Activated T-cell treated with anti-CD3 and anti-CD28 coated beads, Interleukin-2, amount 50 U/mL, for 48 hours (primary cell): Measurements from ENCODE around the gene TESK1.
"Not testable (repeated sequence)": the region's sequence is repeated elsewhere in the genome, so short reads cannot be mapped to it uniquely, and the experiment has no call there.

Experiments
- DNase-seq, 2 experiments: peaks; one replicate each; pipeline ENCODE4 v3.0.0-alpha.2; 2020

The TESK1 gene

GRCh38 chr9:35604578-35605350 is at the start of gene TESK1:
Gene TESK1 (plus strand): TSS chr9:35605262. CDS start chr9:35605620, 358 bp downstream.
- peak; percentile 91 for DNase-seq

GRCh38 chr9:35555881-35556280 is 49.2 kb upstream of the TESK1 start:
- no peak for DNase-seq

DNA sequence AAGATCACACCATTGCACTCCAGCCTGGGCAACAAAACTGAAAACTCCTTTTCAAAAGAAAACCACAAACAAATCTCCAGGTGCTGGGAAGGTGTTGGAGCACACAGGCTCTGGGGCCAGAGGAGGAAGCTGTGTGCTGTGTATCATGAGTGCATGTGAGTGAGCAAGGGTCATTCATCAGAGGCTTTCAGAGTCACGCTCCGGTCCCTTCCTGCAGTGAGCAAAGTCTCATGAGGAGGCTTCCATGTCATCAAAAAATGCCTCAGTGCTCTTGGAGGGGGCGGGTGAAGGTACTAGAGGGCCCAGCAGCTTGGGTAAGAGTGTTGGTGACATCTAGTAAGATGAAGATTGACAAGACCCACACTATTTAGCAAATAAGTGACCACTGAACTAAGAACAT is 48.3 kb upstream of the TESK1 start:
- no peak for DNase-seq

- DNase-seq, result no peak
Measured at GRCh38 chr9:35557320-35557719, 47.7 kb upstream of the TESK1 start.

- DNase-seq, result no peak
Measured at GRCh38 chr9:35558185-35558584, 46.9 kb upstream of the TESK1 start.

DNA sequence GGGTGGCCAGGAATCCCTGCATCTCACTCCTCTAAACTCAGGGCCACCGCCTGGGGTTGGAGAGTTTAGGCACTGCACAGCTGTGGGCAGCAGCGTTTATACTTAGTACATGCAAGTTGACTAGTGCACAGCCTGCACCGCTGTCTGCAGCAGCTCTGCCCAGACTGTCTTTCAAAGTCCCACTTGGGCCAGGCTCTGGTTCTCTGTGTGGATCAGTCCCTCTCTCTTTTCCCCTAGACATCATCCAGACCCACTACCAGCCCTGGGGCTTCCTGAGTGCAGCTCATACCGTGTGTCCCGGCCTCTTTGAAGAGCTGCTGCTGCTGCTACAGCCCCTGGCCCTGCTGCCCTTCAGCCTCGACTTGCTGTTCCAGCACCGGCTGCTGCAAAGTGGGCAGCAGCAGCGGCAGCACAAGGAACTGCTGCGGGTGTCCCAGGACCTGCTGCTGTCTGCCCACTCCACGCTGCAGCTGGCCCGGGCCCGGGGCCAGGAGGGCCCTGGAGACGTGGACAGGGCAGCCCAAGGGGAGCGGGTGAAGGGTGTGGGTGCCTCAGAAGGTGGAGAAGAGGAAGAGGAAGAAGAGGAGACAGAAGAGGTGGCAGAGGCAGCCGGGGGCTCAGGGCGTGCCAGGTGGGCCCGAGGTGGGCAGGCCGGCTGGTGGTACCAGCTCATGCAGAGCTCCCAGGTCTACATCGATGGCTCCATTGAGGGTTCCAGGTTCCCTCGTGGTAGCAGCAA is 45.1 kb upstream of the TESK1 start:
- DNase-seq, result no peak

DNA sequence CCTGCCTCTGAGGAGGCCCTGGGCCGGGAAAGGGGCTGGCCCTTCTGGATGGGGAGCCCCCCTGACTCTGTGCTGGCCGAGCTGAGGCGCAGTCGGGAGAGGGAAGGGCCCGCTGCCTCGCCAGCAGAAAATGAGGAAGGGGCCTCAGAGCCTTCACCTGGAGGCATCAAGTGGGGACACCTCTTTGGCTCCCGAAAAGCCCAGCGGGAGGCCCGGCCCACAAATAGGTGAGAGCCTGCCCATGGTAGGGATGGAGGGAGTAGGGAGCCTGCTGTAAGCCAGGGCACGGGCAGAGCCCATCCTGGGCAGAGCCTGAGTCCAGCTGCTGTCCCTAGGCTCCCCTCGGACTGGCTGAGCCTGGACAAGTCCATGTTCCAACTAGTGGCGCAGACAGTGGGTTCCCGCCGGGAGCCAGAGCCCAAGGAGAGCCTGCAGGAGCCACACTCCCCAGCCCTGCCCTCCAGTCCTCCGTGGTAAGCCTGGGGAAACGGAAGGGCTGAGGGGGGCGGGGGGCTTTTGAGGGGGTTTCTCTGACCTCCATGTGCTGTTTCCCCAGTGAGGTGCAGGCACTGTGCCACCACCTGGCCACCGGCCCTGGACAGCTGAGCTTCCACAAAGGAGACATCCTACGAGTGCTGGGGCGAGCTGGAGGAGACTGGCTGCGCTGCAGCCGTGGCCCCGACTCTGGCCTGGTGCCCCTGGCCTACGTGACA is 44.3 kb upstream of the TESK1 start:
- no peak for DNase-seq

DNA sequence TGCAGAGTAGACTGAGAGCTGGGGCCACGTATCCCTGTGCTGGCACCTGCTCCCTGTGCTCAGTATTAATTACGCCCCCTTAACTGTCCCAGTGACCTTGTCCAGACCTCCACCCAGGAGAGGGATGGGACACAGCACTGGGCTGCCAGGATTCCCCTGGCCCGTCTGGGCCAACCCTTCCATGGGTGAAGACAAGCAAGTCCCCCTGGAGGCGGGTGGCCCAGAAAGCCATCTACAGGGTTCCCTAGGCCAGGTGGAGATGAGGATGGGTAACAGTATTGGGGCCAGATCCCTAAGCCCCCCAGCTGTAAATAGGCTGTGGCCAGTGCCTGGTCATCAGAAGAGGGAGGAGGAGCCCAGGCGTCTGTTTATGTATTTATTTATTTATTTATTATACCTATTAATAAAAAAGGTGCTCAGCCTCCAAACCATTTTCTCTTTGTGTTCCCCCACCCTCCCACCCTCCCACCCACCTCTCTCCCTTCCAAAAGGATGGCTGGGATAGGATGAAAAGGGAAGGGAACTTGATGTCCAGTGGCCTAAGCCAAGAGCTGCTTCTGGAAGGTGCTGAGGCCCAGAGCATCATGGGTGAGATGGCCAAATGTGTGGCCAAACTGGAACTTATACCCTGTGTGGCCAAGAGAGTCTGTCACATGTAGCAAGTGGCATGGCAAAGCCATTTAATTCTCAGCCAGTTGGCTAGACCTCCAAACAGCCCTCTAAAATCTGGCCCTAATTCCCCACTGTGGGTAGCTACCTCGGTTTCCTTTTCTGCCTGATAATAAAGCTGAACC is 43.4 kb upstream of the TESK1 start:
- DNase-seq, result no peak

- DNase-seq, result no peak
Measured at GRCh38 chr9:35562895-35563780, 41.9 kb upstream of the TESK1 start.

- no peak for DNase-seq
Measured at GRCh38 chr9:35563791-35564197, 41.3 kb upstream of the TESK1 start.

GRCh38 chr9:35564658-35565061 is 40.4 kb upstream of the TESK1 start:
- no peak for DNase-seq

- DNase-seq, result no peak
Measured at GRCh38 chr9:35566417-35566816, 38.6 kb upstream of the TESK1 start.

DNA sequence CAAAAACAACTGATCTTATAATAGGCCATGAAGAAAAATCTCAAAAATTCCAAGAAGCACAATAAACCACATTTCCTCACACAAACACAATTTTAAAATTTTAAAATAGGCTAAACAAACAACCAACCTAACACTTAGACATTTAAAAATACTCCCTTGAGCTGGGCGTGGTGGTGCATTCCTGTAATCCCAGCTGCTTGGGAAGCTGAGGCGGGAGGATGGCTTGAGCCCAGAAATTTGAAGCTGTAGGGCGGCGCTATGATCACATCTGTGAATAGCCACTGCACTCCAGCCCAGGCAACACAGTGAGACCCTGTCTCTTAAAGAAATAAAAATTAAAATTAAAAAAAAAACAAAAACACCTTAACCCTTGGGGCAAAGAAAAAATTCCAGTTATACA is 36.9 kb upstream of the TESK1 start:
- no peak for DNase-seq

- no peak for DNase-seq
Measured at GRCh38 chr9:35569206-35569605, 35.9 kb upstream of the TESK1 start.

DNA sequence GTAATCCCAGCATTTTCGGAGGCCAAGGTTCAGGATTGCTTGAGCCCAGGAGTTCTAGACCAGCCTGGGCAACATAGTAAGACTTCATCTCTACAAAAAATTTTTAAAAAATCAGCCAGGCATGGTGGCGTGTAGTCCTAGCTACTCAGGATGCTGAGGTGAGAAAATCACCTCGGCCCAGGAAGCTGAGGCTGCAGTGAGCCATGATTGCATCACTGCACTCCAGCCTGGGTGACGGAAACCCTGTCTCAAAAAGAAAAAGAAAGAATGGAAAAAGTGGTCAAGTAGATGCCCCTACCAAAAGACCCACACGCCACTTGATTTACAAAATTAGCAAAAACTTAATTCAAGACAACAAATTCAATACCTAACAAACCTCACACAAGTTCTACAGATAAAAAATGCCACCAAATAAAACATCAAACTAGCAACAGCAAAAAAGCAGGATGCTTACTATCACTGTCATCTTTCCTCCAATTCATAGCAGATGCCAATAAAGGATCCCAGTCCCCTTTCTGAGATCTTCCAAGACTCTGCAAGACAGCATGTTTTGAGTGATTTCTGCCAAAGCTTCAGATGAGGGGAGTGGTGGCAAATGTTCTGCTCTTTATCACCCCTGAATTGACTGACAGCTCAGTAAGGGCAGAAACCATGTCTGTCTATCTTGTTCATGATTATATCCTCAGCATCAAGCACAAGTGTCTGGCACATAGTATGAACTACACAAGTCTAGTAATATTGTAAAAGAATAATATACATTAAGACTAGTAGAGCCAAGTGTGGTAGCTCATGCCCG is 34.2 kb upstream of the TESK1 start:
- DNase-seq, result peak; percentile 57 to 67

DNA sequence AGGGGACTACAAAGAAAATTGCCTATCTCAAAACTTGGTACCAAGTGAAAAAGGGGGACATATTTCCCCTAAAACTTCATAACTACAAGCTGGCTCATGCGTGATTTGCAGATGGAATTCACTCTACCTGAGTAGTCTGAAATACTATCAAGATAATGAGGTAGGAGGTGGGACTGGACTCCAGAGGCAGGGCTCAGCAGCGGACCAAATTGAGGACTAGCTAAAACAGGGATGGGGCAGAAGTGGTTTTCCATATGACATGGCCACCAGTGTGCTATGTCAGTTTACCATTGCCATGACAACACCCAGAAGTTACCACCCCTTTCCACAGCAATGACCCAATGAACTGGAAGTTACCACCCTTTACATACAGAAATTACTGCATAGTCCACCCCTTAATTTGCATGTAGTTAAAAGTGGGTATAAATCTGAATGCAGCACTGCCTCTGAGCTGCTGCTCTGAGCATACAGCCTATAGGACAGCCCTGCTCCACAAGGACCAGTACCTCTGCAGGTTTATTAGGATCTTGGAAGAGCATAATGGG is 30.4 kb upstream of the TESK1 start:
- no peak for DNase-seq

GRCh38 chr9:35575478-35575877 is 29.6 kb upstream of the TESK1 start:
- DNase-seq, result no peak

DNA sequence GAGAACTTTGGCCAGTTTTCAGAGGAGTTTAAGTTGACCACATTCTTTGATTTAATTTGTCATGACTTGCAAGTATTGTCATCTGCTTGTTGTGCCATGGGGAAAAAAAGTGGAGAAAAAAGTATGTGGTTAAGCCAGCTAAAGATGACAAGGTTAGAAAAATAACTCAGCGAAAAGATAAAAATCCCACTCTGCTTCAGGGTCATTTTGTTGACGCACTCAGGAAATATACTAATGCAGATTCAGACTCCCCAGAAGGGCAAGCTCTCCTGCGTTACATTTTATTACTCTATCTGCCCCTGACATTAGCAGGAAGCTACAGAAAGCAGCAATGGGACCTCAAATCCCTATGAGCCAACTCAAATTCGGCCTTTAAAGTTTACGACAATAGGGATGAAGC is 27.6 kb upstream of the TESK1 start:
- no peak for DNase-seq

- peak; percentile 36 to 52 for DNase-seq
Measured at GRCh38 chr9:35579130-35579529, 25.9 kb upstream of the TESK1 start.

DNA sequence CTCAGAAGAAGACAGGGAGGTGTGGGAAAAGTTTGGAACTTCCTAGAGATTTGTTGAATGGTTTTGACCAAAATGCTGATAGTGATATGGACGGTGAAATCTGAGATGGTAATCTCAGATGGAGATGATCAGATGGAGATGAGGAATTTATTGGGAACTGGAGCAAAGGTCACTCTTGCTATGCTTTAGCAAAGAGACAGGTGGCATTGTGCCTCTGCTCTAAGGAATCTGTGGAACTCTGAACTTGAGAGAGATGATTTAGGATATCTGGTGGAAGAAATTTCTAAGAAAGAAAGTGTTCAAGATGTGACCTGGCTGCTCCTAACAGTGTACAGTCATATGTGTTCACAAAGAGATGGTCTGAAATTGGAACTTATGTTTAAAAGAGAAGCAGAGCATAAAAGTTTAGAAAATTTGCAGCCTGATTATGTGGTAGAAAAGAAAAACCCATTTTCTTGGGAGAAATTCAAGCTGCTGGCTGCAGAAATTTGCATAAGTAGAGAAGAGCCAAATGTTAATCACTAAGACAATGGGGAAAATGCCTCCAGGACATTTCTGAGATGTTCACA is 25.3 kb upstream of the TESK1 start:
- DNase-seq, result not testable (repeated sequence)
